ENCODE measurements around the gene SEMA7A. TPM values are rescaled to one million over a fixed set of nuclear protein-coding genes. Genes with fewer than 3 reads are reported as not detected.
A peak's percentile ranks its signal among the peaks of the same experiment; 100 is the strongest.

SEMA7A gene
- total RNA-seq, 1 experiment from 2014 or later = 74.9 TPM

DNA sequence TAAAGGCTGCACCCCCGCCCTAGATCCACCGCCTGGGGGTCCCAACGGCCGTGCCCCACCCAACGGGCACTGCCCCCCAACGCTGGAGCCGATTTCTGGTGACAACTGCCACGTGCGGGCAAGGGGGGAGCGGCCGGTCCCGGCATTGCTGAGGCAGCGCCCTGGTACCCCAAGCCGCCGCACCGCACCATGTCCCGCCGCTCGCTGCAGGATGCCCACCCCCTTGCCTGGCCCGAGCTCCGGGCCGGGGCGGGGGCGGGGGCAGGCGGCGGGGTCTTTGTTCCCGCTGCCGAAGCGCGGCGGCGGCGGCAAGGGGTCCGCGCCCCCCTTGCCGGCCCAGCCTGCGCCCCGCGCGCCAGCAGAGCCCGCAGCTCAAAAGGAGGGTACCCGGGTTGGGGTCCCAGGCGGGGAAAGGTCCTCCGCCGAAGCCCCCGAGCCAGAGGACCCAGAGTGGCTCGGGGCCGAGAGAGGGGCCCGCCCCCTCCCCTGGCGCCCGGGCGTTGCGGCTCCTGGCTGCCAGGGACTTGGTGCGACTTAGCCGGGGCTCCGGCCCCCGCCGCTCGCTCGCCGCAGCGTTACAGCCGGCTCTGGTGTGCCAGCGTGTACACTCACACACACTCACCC is 678 bp downstream of the SEMA7A start:
- ChIA-PET CTCF (no interaction called here), POLR2A (ENCODE audit: unreplicated experiment) (no interaction called here)
- Histone ChIP-seq H3K79me2 (ENCODE audit: low read length) (peaks cover 66% of the 10 kb centered on the region), H3K27me3 (ENCODE audit: low read length) (no peaks in the 10 kb centered on the region), H3K9me2 (replicated peaks; ENCODE audit: low read length) (no peaks in the 10 kb centered on the region), H3K4me1 (ENCODE audit: insufficient read depth, low read length) (peaks cover 40% of the 10 kb centered on the region), H3K36me3 (ENCODE audit: low read depth, low read length) (peaks cover 22% of the 10 kb centered on the region; the same call in 1 of the 2 replicates), H3K9ac (ENCODE audit: low read length) (peak overlapping the region; percentile 91), H4K20me1 (ENCODE audit: low read length) (peaks cover 52% of the 10 kb centered on the region), H3K4me2 (ENCODE audit: low read length) (peak overlapping the region; percentile 99), H3K27ac (ENCODE audit: low read length) (peak overlapping the region; percentile 53), H3K9me3 (ENCODE audit: low read length) (no peaks in the 10 kb centered on the region), H3F3A (ENCODE audit: low read length, unreplicated experiment) (no peaks in the 10 kb centered on the region), H3K4me3 (ENCODE audit: low read length) (peak overlapping the region; percentile 94), H2AFZ (ENCODE audit: low read length) (no peak overlapping the region)
- no peak for DNase-seq
- peak; percentile 18 for ATAC-seq
- intact Hi-C loops (cut with micrococcal nuclease) = loop anchor here (1.0 to 5.0 kb wide), 2 partner anchors 13 to 36 kb away; no protein-coding TSS in a partner anchor
- BruUV-seq (replicated peaks) = no TSS peak
- no peak for TF ChIP-seq EZH2 (IDR thresholded peaks at IDR 0.05; ENCODE audit: low read length, unreplicated experiment)
- TF ChIP-seq EZH2phosphoT487 (IDR thresholded peaks at IDR 0.05; ENCODE audit: borderline replicate concordance, low read length) = no peak
- TF ChIP-seq, protein P1, sequence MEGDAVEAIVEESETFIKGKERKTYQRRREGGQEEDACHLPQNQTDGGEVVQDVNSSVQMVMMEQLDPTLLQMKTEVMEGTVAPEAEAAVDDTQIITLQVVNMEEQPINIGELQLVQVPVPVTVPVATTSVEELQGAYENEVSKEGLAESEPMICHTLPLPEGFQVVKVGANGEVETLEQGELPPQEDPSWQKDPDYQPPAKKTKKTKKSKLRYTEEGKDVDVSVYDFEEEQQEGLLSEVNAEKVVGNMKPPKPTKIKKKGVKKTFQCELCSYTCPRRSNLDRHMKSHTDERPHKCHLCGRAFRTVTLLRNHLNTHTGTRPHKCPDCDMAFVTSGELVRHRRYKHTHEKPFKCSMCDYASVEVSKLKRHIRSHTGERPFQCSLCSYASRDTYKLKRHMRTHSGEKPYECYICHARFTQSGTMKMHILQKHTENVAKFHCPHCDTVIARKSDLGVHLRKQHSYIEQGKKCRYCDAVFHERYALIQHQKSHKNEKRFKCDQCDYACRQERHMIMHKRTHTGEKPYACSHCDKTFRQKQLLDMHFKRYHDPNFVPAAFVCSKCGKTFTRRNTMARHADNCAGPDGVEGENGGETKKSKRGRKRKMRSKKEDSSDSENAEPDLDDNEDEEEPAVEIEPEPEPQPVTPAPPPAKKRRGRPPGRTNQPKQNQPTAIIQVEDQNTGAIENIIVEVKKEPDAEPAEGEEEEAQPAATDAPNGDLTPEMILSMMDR (conservative IDR thresholded peaks at IDR 0.05; ENCODE audit: low read depth, low read length) = no peak

DNA sequence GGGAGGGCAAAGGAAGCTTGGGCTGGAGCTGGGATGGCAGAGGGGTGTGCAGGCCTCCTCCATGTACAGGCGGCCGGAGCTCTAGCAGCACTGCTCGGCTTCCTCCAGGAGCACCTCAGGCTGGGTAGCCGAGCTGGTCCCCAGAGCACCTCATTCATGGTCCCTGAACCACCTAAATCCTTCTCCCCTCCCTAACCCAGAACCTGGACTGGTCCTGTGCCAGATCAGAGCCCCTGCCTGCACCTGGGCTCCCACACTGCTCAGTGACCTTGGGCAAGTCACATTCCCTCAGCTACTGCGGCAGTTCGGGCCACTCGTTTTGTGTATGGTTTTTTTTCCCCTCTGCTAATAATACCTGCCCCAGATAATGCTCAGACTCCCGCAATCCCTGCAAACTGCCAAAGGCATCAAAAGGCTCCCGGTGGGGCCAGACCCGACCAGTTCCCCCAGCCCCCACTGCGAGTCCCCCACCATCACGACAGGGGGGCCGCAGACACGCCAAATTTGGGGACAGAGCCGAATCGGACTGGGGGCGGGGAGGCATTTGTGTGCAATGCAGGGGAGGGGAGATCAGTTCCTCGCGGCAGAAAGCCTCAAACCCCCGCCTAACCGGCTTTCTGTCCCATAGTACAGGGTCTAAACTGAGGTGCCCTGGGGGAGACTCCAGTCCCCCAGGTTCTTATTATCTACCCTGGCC is 1.3 kb downstream of the SEMA7A start:
- H3K4me2 ChIP-seq (ENCODE audit: low read length) = peak overlapping the region; percentile 99
- H3K27ac ChIP-seq (ENCODE audit: low read length) = peak overlapping the region; percentile 39
- ATAC-seq (0 out of 2 replicates have a peak, but pooled peaks have one; percentile 9), DNase-seq (peak; percentile 18)
- H3K79me2 ChIP-seq (ENCODE audit: low read length) = peaks cover 73% of the 10 kb centered on the region
- CTCF ChIA-PET = no interaction called here
- no TSS peak for BruUV-seq (replicated peaks)
- H3F3A ChIP-seq (ENCODE audit: low read length, unreplicated experiment) = no peaks in the 10 kb centered on the region
- intact Hi-C loops (cut with micrococcal nuclease) = loop anchor here (5.0 kb wide), 1 partner anchor 35 kb away; no protein-coding TSS in a partner anchor
- peaks cover 29% of the 10 kb centered on the region for H3K36me3 ChIP-seq (ENCODE audit: low read depth, low read length)
- no peaks in the 10 kb centered on the region for H3K9me3 ChIP-seq (ENCODE audit: low read length)
- no peaks in the 10 kb centered on the region for H3K27me3 ChIP-seq (ENCODE audit: low read length)
- POLR2A ChIA-PET (ENCODE audit: unreplicated experiment) = no interaction called here
- TF ChIP-seq EZH2 (IDR thresholded peaks at IDR 0.05; ENCODE audit: low read length, unreplicated experiment) (no peak), EZH2phosphoT487 (IDR thresholded peaks at IDR 0.05; ENCODE audit: borderline replicate concordance, low read length) (no peak)
- TF ChIP-seq, protein P1 (conservative IDR thresholded peaks at IDR 0.05; ENCODE audit: low read depth, low read length) = no peak
- no peaks in the 10 kb centered on the region for H3K9me2 ChIP-seq (replicated peaks; ENCODE audit: low read length)
- peak overlapping the region; percentile 94 for H3K4me3 ChIP-seq (ENCODE audit: low read length)
- peaks cover 40% of the 10 kb centered on the region for H3K4me1 ChIP-seq (ENCODE audit: insufficient read depth, low read length)
- H3K9ac ChIP-seq (ENCODE audit: low read length) = peak overlapping the region; percentile 91
- no peak overlapping the region for H2AFZ ChIP-seq (ENCODE audit: low read length)
- peaks cover 59% of the 10 kb centered on the region for H4K20me1 ChIP-seq (ENCODE audit: low read length)
